GM18502 (cell line): Measurements from ENCODE around the gene SKP1.
"Not testable (repeated sequence)": the region's sequence is repeated elsewhere in the genome, so short reads cannot be mapped to it uniquely, and the experiment has no call there.

ENCODE experiments used
- ATAC-seq: cut with Tn5 transposase; IDR thresholded peaks from one replicate; pipeline ENCODE4 v1.9.1; 2021; ENCODE audit warnings: mild to moderate bottlenecking; ENCODE audit not compliant: unreplicated experiment, poor library complexity

The SKP1 gene

GRCh38 chr5:134178096-134178419 lies 1.3 kb upstream of the SKP1 start:
- ATAC-seq, result no peak

DNA sequence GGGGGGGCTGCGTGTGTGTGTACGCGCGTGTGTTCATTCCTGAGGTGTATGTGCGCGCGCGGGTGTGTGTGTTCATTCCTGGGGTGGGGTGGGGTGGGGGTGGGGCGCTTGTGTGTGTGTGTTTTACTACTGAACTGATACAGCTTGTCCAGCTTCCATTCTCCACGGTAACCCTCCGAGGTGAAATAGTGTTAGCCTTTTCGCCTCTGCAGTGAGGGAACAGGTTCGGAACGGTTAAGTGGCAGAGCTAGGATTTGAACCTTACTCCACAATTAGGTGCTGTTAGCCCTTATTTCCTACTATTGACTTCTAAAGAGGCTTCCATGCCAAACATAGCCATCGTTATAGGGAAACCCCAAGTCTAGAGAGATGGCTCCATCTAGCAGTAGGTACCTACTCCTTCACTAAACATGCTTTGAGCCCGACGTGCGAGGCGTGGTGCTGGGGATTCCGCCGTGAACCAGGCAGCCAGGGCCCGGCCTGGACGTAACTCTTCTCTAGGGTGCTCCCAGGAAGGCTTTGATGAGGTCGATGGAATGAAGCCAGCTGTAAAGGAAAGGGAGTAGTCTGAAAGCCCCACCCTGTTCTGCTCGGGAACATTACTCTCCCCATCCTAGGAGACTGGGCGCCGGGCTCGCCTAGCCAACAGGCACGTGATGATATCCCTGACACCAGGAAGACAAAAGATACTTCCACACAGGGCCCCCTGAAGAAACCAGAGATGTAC lies 782 bp upstream of the SKP1 start:
- ATAC-seq, result peak; percentile 5

DNA sequence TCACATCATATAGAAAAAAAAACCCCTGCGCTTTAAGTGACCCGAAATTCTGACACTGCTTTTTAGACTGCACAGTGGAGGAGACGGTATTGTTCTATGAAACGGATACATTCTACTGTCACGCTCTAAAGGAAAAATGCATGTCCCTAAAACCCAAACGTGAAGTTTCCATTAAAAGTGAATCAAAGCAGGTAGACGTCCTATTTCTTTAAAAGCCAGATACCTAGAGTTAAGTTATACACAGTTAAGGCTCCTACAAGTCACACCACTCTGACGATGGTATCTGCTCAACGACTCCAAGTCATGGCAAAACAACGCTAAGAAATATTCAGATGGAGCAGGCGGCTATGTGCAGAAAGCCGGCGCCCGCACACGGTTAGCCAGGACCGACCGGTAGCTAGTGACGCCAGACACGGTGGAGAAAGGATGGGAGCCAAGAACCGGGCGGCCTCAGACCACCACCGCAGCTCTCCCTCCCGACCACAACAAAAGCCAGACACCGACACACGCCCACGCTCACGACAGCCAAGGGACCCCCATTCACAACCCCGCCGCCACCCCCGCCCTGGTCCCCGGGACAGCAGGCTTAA lies 734 bp downstream of the SKP1 start:
- ATAC-seq, result peak; percentile 25

GRCh38 chr5:134174841-134175839 lies 1.6 kb downstream of the SKP1 start:
- ATAC-seq, result no peak

- no peak for ATAC-seq
These were observed 4.8 kb downstream of the SKP1 start for GRCh38 chr5:134171972-134172371.

DNA sequence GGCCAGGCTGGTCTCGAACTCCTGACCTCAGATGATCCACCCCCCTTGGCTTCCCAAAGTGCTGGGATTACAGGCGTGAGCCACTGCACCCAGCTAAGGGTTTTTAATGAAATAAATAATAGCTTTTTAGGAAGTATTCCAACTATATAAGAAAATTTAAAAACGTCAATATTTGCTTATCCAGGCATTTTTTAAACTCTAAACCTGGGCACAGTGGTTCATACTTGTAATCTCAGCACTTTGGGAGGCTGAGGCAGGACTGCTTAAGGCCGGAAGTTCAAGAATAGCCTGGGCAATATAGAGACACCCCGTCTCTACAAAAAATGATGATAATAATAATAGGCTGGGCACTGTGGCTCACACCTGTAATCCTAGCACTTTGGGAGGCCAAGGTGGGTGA lies 14.2 kb downstream of the SKP1 start:
- ATAC-seq, result no peak

DNA sequence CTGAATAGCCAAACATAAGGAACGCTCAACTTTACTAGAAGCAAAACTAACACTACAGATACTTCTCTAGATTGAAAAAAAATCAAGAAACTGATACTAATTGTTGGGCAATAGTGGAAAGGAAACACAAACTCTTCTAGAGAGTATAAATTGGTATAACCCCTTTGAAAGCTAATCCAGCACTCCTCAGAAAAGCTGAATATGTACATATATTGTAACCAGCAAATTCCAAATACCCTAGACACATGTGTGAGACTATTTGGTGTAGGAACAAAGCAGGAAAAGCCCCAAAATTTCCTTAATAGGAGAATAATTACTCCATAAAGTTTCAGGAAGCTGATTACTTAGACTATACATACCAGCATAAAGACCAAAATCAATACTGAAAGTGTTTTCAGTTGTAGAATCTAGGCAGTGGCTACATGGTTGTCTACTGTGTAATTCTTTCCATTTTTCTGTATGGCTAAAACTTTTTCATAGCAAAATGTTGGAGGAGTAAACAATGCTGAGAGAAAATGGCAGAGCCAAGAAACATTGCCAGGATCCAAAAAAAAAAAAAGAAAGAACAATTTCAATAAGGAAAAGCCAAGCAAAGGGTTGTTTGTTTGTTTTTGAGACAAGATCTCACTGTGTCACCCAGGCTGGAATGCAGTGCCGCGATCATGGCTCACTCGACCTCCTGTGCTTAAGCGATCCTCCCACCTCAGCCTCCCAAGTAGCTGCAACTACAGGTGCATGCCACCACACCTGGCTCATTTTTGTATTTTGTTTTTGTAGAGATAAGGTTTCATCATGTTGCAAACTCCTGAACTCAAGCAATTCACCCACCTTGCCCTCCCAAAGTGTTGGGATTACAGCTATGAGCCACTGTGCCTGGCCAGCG lies 15.0 kb downstream of the SKP1 start:
- ATAC-seq, result no peak

DNA sequence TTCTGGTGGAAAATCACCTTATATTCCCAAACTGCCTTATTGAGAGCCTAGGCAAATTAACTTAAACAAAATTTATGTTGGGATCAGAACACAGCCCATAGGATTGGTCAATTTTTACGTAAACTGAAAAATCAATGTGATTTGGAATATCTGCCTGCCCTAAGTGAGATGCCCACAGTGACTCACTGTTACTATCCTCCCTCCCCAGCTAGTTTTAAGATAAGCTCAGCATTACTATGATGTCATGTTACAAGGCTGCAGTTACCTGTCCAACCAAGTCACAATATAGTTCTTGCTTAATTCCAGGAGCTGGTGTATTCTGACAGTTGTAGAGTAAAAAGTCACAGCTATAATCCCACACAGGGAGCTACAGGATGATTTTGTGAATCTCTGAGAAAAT lies 23.1 kb downstream of the SKP1 start:
- no peak for ATAC-seq

GRCh38 chr5:134153241-134153640 lies 23.5 kb downstream of the SKP1 start:
- no peak for ATAC-seq

- ATAC-seq, result not testable (repeated sequence)
These were observed 24.4 kb downstream of the SKP1 start for GRCh38 chr5:134152173-134152832.

GRCh38 chr5:134151723-134152122 lies 25.0 kb downstream of the SKP1 start:
- no peak for ATAC-seq

GRCh38 chr5:134149571-134150303 lies 27.0 kb downstream of the SKP1 start:
- ATAC-seq, result no peak

DNA sequence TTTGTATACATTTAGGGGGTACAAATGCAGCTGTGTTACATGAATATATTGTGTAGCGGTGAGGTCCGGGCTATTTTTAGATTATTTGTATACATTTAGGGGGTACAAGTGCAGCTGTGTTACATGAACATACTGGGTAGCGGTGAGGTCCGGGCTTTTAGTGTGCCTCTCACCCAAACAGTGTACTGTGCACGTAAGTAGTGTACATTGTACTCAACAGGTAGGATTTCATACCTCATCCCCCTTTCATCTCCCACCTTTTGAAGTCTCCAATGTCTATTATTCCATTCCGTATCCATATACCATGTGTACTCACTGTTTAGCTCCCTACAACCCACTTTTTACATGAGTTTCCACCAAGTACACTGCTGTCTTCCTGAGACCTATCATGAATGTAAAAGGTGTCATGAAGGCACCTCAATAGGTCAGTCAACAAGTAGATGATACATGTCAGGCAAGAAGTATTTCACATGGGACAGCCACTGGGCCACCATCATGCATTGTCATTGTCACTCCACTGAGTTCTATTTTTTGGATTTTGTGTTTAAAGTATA lies 27.7 kb downstream of the SKP1 start:
- no peak for ATAC-seq

DNA sequence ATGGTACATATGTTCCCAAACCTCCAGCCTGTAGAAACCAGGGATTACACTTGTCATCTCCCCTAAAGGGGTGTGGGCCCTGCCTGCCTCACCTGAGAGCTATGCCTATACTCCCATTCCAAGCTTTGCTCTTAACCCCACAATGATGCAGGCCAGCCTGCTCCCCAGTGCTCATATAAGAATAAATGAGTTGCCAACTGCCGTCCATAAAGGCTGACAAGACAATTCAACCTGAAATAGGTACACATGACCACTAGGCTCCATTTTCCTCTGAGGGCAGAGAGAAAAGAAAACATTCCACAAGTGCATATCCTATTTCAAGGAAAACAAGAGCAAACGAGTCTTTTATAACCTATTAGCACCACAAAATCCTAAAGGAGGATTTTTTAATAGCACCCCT lies 28.4 kb downstream of the SKP1 start:
- no peak for ATAC-seq

DNA sequence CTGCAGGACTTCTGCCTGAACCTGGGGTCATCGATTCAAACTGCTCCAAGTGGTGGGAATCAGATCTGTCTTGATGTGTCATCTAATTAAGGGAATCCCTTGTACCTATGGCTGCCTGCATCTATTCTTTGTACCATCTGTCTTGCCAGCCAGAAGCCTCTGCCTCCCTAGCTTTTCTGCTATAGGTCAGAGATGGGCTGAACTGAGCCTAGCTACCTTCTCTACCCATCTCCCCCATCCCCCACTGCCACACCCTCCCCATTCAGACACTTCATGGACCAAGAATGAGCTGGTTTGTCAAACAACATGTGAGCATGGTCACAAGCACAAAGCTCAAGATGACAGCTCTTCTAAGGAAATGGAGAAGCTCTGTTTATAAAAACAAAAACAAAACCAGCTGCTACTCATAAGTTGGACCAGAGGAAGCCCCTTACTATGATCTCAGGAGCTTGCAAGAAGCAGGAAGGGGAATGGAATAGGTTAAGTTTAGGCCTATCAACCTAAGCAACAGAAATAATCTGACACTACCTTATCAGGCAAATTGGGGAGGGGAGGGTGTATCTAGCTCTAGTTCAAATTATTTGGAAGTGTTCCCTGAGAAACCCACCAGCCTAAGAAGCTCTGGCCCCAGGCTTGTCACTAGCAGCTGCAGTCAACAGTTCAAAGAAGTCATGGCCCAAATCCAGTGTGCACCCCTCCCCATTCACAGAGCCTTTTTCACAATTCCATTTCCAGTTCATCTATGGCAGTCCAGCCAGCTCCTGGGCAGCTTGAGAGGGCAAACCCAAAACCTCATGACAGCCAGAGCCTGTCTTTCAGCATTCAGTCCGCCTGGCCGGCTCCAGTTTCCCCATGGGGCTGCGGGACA lies 29.9 kb downstream of the SKP1 start:
- ATAC-seq, result no peak

GRCh38 chr5:134145779-134146581 lies 30.8 kb downstream of the SKP1 start:
- ATAC-seq, result peak; percentile 74
